PC-3 (cell line): Measurements from ENCODE around the gene TTC7B. TPM values are rescaled to one million over a fixed set of nuclear protein-coding genes. Genes with fewer than 3 reads are reported as not detected.

Experiments used
- ATAC-seq: fragments of 200-7000 bp; cut with Tn5 transposase; 2 replicates; pipeline ENCODE4 v1.9.1; 2020; ENCODE audit warnings: mild to moderate bottlenecking, moderate library complexity
- BruUV-seq: library from RNA; stranded (reverse); fragments of 400-500 nt; replicated peaks from 2 replicates; lab custom pipeline; 2021; lab: Mats Ljungman, UMichigan
- CTCF ChIA-PET: fragments of 300-600 bp; sonication (Branson Sonifier 250); formaldehyde crosslinking; loops from one replicate; lab custom pipeline; 2022; ENCODE audit warnings: antibody characterized with exemption; lab: Charles Lee
- POLR2A ChIA-PET: fragments of 300-600 bp; sonication (Branson Sonifier 250); formaldehyde crosslinking; loops from one replicate; lab custom pipeline; 2022; ENCODE audit warnings: antibody characterized with exemption; ENCODE audit not compliant: unreplicated experiment; lab: Charles Lee
- DNase-seq: peaks from one replicate; pipeline ENCODE4 v3.0.0-alpha.2; 2015
- H2AFZ ChIP-seq: fragments of 300-600 bp; sonication (generic); 2 replicates; pipeline ENCODE4 v1.6.0; 2016; ENCODE audit warnings: antibody characterized with exemption, low read length
- H3F3A ChIP-seq: fragments of 300-600 bp; sonication (generic); one replicate; pipeline ENCODE4 v1.6.0; 2017; ENCODE audit warnings: antibody characterized with exemption, low read length, control low read depth, mild to moderate bottlenecking; ENCODE audit not compliant: unreplicated experiment
- H3K27ac ChIP-seq: fragments of 300-600 bp; sonication (generic); 2 replicates; pipeline ENCODE4 v1.5.1; 2016; ENCODE audit warnings: mild to moderate bottlenecking, low read length
- H3K27me3 ChIP-seq: fragments of 300-600 bp; sonication (generic); 2 replicates; pipeline ENCODE4 v1.6.1; 2016; ENCODE audit warnings: low read length, mixed read lengths
- H3K36me3 ChIP-seq: fragments of 300-600 bp; sonication (generic); 2 replicates; pipeline ENCODE4 v1.6.1; 2016; ENCODE audit warnings: low read depth, mixed run types, low read length, mixed read lengths
- H3K4me1 ChIP-seq: fragments of 300-600 bp; sonication (generic); 2 replicates; pipeline ENCODE4 v1.5.1; 2016; ENCODE audit warnings: low read length; ENCODE audit not compliant: insufficient read depth
- H3K4me2 ChIP-seq: fragments of 300-600 bp; sonication (generic); 2 replicates; pipeline ENCODE4 v1.6.0; 2016; ENCODE audit warnings: low read length
- H3K4me3 ChIP-seq: fragments of 300-600 bp; sonication (generic); 2 replicates; pipeline ENCODE4 v1.5.1; 2016; ENCODE audit warnings: mild to moderate bottlenecking, low read length, mixed read lengths
- H3K79me2 ChIP-seq: fragments of 300-600 bp; sonication (generic); 2 replicates; pipeline ENCODE4 v1.6.1; 2017; ENCODE audit warnings: low read length, mixed read lengths
- H3K9ac ChIP-seq: fragments of 300-600 bp; sonication (generic); 2 replicates; pipeline ENCODE4 v1.6.0; 2016; ENCODE audit warnings: mild to moderate bottlenecking, low read length
- H3K9me2 ChIP-seq: fragments of 300-600 bp; sonication (generic); replicated peaks from 2 replicates; pipeline ENCODE4 v1.6.1; 2016; ENCODE audit warnings: mixed run types, low read length, mixed read lengths
- H3K9me3 ChIP-seq: fragments of 300-600 bp; sonication (generic); 2 replicates; pipeline ENCODE4 v1.6.1; 2016; ENCODE audit warnings: low read length, mixed read lengths
- H4K20me1 ChIP-seq: fragments of 300-600 bp; sonication (generic); 2 replicates; pipeline ENCODE4 v1.6.1; 2016; ENCODE audit warnings: low read length, mixed read lengths
- EZH2 ChIP-seq: fragments of 300-600 bp; sonication (generic); IDR thresholded peaks from one replicate; pipeline ENCODE4 v1.6.1; 2017; ENCODE audit warnings: antibody characterized with exemption, mild to moderate bottlenecking, low read length; ENCODE audit not compliant: unreplicated experiment
- EZH2phosphoT487 ChIP-seq: fragments of 300-600 bp; sonication (generic); IDR thresholded peaks from 2 replicates; pipeline ENCODE4 v1.6.1; 2018; ENCODE audit warnings: mild to moderate bottlenecking, antibody characterized with exemption, low read length, borderline replicate concordance
- intact Hi-C: fragments of 100-400 bp; cut with micrococcal nuclease; formaldehyde crosslinking; loops from 2 replicates; pipeline ENCODE4 v1.9.0; 2023
- total RNA-seq: library from RNA; depleted of rRNA; stranded (reverse); fragments of >200 nt; gene quantifications from 2 replicates; pipeline ENCODE4 v1.2.3, GENCODE V29; 2014
- TF ChIP-seq, protein P1 (sequence below): fragments of 300-600 bp; sonication (generic); conservative IDR thresholded peaks from 2 replicates; pipeline ENCODE4 v1.5.1; 2017; ENCODE audit warnings: antibody characterized with exemption, low read depth, mild to moderate bottlenecking, low read length

Gene TTC7B
- total RNA-seq, 1 experiment from 2014 or later: 45.6 TPM

DNA sequence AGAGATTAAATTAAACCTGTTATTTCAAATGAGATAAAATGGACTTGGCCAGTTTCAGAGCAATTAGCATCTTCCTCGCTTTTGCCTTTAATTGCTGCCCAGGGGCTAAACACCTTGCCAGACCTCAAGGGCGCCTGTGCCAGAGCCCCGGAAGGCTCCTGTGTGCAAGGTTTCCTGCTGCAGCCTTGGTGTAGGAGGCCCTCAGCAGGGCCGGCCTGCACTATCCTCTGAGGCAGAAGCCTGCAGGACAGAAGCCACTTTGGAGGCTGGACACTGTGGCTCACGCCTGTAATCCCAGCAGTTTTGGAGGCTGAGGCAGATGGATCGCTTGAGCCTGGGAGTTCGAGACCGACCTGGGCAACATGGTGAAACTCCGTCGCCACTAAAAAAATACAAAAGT, 269.0 kb downstream of the TTC7B start:
- no peak overlapping the region for H3K27ac ChIP-seq
- no peaks in the 10 kb centered on the region for H4K20me1 ChIP-seq
- H3K36me3 ChIP-seq: no peaks in the 10 kb centered on the region
- no peaks in the 10 kb centered on the region for H3K9me3 ChIP-seq
- DNase-seq (no peak), ATAC-seq (no peak)
- no peak overlapping the region for H3K4me3 ChIP-seq
- no peak overlapping the region for H3K9ac ChIP-seq
- ChIA-PET POLR2A (no interaction called here), CTCF (no interaction called here)
- H3F3A ChIP-seq: no peaks in the 10 kb centered on the region
- no peak for TF ChIP-seq EZH2phosphoT487
- no peak for TF ChIP-seq EZH2
- TF ChIP-seq, protein P1, sequence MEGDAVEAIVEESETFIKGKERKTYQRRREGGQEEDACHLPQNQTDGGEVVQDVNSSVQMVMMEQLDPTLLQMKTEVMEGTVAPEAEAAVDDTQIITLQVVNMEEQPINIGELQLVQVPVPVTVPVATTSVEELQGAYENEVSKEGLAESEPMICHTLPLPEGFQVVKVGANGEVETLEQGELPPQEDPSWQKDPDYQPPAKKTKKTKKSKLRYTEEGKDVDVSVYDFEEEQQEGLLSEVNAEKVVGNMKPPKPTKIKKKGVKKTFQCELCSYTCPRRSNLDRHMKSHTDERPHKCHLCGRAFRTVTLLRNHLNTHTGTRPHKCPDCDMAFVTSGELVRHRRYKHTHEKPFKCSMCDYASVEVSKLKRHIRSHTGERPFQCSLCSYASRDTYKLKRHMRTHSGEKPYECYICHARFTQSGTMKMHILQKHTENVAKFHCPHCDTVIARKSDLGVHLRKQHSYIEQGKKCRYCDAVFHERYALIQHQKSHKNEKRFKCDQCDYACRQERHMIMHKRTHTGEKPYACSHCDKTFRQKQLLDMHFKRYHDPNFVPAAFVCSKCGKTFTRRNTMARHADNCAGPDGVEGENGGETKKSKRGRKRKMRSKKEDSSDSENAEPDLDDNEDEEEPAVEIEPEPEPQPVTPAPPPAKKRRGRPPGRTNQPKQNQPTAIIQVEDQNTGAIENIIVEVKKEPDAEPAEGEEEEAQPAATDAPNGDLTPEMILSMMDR: no peak
- no peaks in the 10 kb centered on the region for H3K9me2 ChIP-seq
- intact Hi-C loops: no loop called here
- no peaks in the 10 kb centered on the region for H3K4me1 ChIP-seq
- H3K27me3 ChIP-seq: no peaks in the 10 kb centered on the region
- no peak overlapping the region for H3K4me2 ChIP-seq
- no peak overlapping the region for H2AFZ ChIP-seq
- no TSS peak for BruUV-seq
- no peaks in the 10 kb centered on the region for H3K79me2 ChIP-seq

DNA sequence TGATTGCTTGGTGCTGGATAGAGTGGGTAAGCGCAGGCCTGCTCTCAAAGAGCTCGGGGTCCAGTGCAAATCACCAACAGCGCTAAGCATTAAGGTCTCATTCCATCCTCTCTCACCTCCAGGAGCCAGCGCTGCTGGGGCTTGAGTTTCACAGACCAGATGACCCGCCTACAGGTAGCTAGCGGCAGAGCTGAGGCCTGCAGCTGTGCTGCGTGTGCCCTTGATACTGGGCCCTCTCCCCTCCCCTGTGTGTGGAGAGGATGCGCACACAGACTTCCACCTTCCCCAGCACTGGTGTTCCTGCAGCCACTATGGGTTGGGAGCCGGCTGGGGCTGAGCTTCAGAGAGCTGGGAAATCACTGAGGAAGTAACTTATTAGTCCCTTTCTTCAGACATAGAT, 269.5 kb downstream of the TTC7B start:
- H3K4me2 ChIP-seq: no peak overlapping the region
- no peaks in the 10 kb centered on the region for H3K79me2 ChIP-seq
- POLR2A ChIA-PET: no interaction called here
- no peaks in the 10 kb centered on the region for H3K9me2 ChIP-seq
- TF ChIP-seq EZH2 (no peak), EZH2phosphoT487 (no peak)
- TF ChIP-seq, protein P1: no peak
- CTCF ChIA-PET: no interaction called here
- no peaks in the 10 kb centered on the region for H3K4me1 ChIP-seq
- no peaks in the 10 kb centered on the region for H3K27me3 ChIP-seq
- H2AFZ ChIP-seq: no peak overlapping the region
- DNase-seq (no peak), ATAC-seq (no peak)
- no peaks in the 10 kb centered on the region for H4K20me1 ChIP-seq
- H3K27ac ChIP-seq: no peak overlapping the region
- no peaks in the 10 kb centered on the region for H3K9me3 ChIP-seq
- intact Hi-C loops: no loop called here
- H3K4me3 ChIP-seq: no peak overlapping the region
- H3K9ac ChIP-seq: no peak overlapping the region
- BruUV-seq: no TSS peak
- H3K36me3 ChIP-seq: no peaks in the 10 kb centered on the region
- no peaks in the 10 kb centered on the region for H3F3A ChIP-seq

DNA sequence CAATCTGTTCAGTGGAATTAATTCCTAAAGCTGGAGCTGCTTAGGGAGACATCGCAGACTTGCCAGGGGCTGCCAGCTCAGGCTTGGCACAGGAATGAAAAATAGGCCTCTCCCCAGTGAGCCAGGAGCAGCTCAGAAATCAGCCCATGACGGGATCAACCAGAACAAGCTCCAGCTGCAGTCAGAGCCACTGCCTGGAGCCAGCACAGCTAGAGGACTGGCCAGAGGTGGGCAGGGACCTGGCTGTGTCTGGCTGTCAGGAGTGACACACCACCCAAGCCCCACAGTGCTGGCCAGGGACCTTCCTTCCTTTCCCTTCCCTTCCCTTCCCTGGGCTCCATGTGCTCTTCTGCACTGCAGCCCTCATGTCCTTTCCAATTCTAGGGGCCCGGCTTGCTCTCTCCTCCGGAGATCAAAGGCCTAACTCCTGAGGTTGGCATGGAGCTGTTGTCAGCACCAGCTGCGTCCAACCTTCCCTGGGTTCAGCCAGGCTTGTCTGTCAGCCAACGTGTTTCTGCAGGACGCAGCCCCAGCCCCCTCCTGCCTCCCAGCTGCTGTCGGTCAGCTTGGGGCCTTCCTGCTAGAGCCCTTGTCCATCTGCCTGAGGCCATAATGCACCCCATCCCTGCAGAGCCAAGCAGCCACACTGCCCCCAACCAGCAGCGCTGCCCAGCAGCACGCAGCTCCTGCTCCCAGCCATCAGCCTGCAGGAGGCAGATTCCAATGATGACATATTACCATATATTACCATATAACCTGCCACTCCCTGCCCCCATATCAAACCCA, 270.1 kb downstream of the TTC7B start:
- H3K4me2 ChIP-seq: no peak overlapping the region
- no peak overlapping the region for H3K27ac ChIP-seq
- H3K36me3 ChIP-seq: no peaks in the 10 kb centered on the region
- no peaks in the 10 kb centered on the region for H3K27me3 ChIP-seq
- BruUV-seq: no TSS peak
- no peak overlapping the region for H3K4me3 ChIP-seq
- no peaks in the 10 kb centered on the region for H3F3A ChIP-seq
- H2AFZ ChIP-seq: no peak overlapping the region
- intact Hi-C loops: no loop called here
- DNase-seq (no peak), ATAC-seq (no peak)
- CTCF ChIA-PET: no interaction called here
- H3K9ac ChIP-seq: no peak overlapping the region
- no peaks in the 10 kb centered on the region for H3K9me2 ChIP-seq
- no peaks in the 10 kb centered on the region; the same call in 1 of the 2 replicates for H3K4me1 ChIP-seq
- no peaks in the 10 kb centered on the region for H3K9me3 ChIP-seq
- no peaks in the 10 kb centered on the region for H4K20me1 ChIP-seq
- TF ChIP-seq, protein P1: no peak
- TF ChIP-seq EZH2phosphoT487: no peak
- no peak for TF ChIP-seq EZH2
- H3K79me2 ChIP-seq: no peaks in the 10 kb centered on the region
- POLR2A ChIA-PET: no interaction called here
